ENCODE measurements around the gene SNRPD1. TPM values are rescaled to one million over a fixed set of nuclear protein-coding genes. Genes with fewer than 3 reads are reported as not detected.
A peak's percentile ranks its signal among the peaks of the same experiment; 100 is the strongest.

Gene SNRPD1
- total and polyA plus RNA-seq, 9 of the 15 experiments (the other 6 are each of a cell fraction or from before 2014, with no cell fraction given), result 186 to 1,063 (median 313) TPM

GRCh38 chr18:21612125-21613039, at the start of gene SNRPD1 (continued):
- peak; percentile 93 for TF ChIP-seq CBX1 (IDR thresholded peaks at IDR 0.05; ENCODE audit: low read depth)
- peak; percentile 51 to 86 (median 79) for TF ChIP-seq YY1 (IDR thresholded peaks at IDR 0.05; ENCODE audit: borderline replicate concordance in 1 of 3, control insufficient read depth in 1 of 3, extremely low read depth in 1 of 3, insufficient read depth in 3 of 3, insufficient read length in 1 of 3, insufficient replicate concordance in 2 of 3, low read depth in 1 of 3, low read length in 2 of 3)
- TF ChIP-seq ZNF224 (CRISPR knock-in tag; IDR thresholded peaks at IDR 0.05), result no peak
- peak; percentile 98 for TF ChIP-seq MYC (IDR thresholded peaks at IDR 0.05; ENCODE audit: low read depth, low read length)
- TF ChIP-seq MYC (CRISPR knock-in tag; IDR thresholded peaks at IDR 0.05; ENCODE audit: borderline replicate concordance, low read depth), result peak; percentile 99
- TF ChIP-seq POLR2AphosphoS2 (IDR thresholded peaks at IDR 0.05; ENCODE audit: low read length), result no peak
- peak; percentile 96 for TF ChIP-seq BRD4 (IDR thresholded peaks at IDR 0.05)
- peak; percentile 86 for TF ChIP-seq NCOA1 (IDR thresholded peaks at IDR 0.05; ENCODE audit: low read depth)
- peak; percentile 90 for TF ChIP-seq E2F1 (CRISPR knock-in tag; IDR thresholded peaks at IDR 0.05)
- TF ChIP-seq ZNF740 (CRISPR knock-in tag; IDR thresholded peaks at IDR 0.05), result no peak
- TF ChIP-seq ZNF740 (tag; IDR thresholded peaks at IDR 0.05), result no peak
- peak; percentile 98 for TF ChIP-seq ETV1 (tag; conservative IDR thresholded peaks at IDR 0.05; ENCODE audit: low read depth)
- TF ChIP-seq TGIF2 (CRISPR knock-in tag; IDR thresholded peaks at IDR 0.05), result no peak
- TF ChIP-seq MCM7 (IDR thresholded peaks at IDR 0.05), result no peak
- no peak for TF ChIP-seq DMBX1 (CRISPR knock-in tag; IDR thresholded peaks at IDR 0.05; ENCODE audit: borderline replicate concordance)
- TF ChIP-seq MCM3 (IDR thresholded peaks at IDR 0.05), result no peak
- TF ChIP-seq SNRNP70 (optimal IDR thresholded peaks at IDR 0.05; ENCODE audit: low read depth, low read length), result no peak
- no peak for TF ChIP-seq GTF2B (IDR thresholded peaks at IDR 0.05; ENCODE audit: extremely low read depth, insufficient read length)
- TF ChIP-seq TAF1 (IDR thresholded peaks at IDR 0.05; ENCODE audit: control insufficient read depth, extremely low read depth, insufficient read depth, low read length, severe bottlenecking), result peak; percentile 95
- TF ChIP-seq CSDE1 (IDR thresholded peaks at IDR 0.05), result no peak
- TF ChIP-seq HINFP (tag; conservative IDR thresholded peaks at IDR 0.05; ENCODE audit: low read depth), result no peak

Measured in K562 (cell line).